Measurements from ENCODE around the gene PTPN7. TPM values are rescaled to one million over a fixed set of nuclear protein-coding genes. Genes with fewer than 3 reads are reported as not detected.

The PTPN7 gene
- total RNA-seq, 1 experiment from 2014 or later: 0.33 TPM

- Histone ChIP-seq H3K36me3 (ENCODE audit: control insufficient read depth, insufficient read depth, low read length) (no peaks in the 10 kb centered on the region), H3K27ac (ENCODE audit: low read length) (no peak overlapping the region), H3K9me3 (ENCODE audit: control insufficient read depth, insufficient read depth, low read depth, low read length) (no peaks in the 10 kb centered on the region), H3K27me3 (ENCODE audit: control insufficient read depth, insufficient read depth, low read length) (no peaks in the 10 kb centered on the region), H3K4me3 (ENCODE audit: low read depth in 2 of 2, low read length in 2 of 2) (no peak overlapping the region), H3K4me1 (ENCODE audit: control insufficient read depth, insufficient read depth, low read length) (no peaks in the 10 kb centered on the region)
- TF ChIP-seq REST (IDR thresholded peaks at IDR 0.05; ENCODE audit: insufficient read depth in 1 of 2, low read depth in 2 of 2, low read length in 1 of 2) (no peak), TCF7L2 (IDR thresholded peaks at IDR 0.05; ENCODE audit: low read depth, low read length) (no peak), POLR2AphosphoS5 (IDR thresholded peaks at IDR 0.05; ENCODE audit: low read depth, low read length) (no peak), SIN3A (IDR thresholded peaks at IDR 0.05; ENCODE audit: borderline replicate concordance, insufficient read depth, low read depth, low read length) (no peak), CTCF (IDR thresholded peaks at IDR 0.05) (no peak)
- DNase-seq (ENCODE audit: low read depth, low spot score) (no peak), ATAC-seq (peak; percentile 27; the same call in 1 of the 2 replicates)
- POLR2A ChIA-PET: interaction anchor here (0.5 kb wide), 1 partner anchor 241 kb away, joined by 3 read pairs; no protein-coding TSS in a partner anchor
- intact Hi-C loops (cut with micrococcal nuclease; ENCODE audit: unreplicated experiment) (no loop called here), in situ Hi-C loops (cut with HindIII; ENCODE audit: low pct_unique_long_range_greater_than_20kb, low sequenced_read_pairs) (no loop called here)
- CTCF ChIA-PET: interaction anchor here (0.6 kb wide), 1 partner anchor 11 kb away, joined by 12 read pairs; no protein-coding TSS in a partner anchor
- no TSS peak for BruUV-seq (replicated peaks)
These were observed 16.8 kb upstream of the PTPN7 start for GRCh38 chr1:202176949-202177927.

GRCh38 chr1:202173993-202174392 is 13.6 kb upstream of the PTPN7 start:
- ATAC-seq: no peak
- in situ Hi-C loops (cut with HindIII; ENCODE audit: low pct_unique_long_range_greater_than_20kb, low sequenced_read_pairs): no loop called here
- Histone ChIP-seq H3K4me3 (ENCODE audit: low read depth in 2 of 2, low read length in 2 of 2) (no peak overlapping the region), H3K27me3 (ENCODE audit: control insufficient read depth, insufficient read depth, low read length) (no peaks in the 10 kb centered on the region), H3K4me1 (ENCODE audit: control insufficient read depth, insufficient read depth, low read length) (no peaks in the 10 kb centered on the region), H3K36me3 (ENCODE audit: control insufficient read depth, insufficient read depth, low read length) (no peaks in the 10 kb centered on the region), H3K9me3 (ENCODE audit: control insufficient read depth, insufficient read depth, low read depth, low read length) (no peaks in the 10 kb centered on the region), H3K27ac (ENCODE audit: low read length) (no peak overlapping the region)
- intact Hi-C loops (cut with micrococcal nuclease; ENCODE audit: unreplicated experiment): no loop called here
- TF ChIP-seq REST (IDR thresholded peaks at IDR 0.05; ENCODE audit: insufficient read depth in 1 of 2, low read depth in 2 of 2, low read length in 1 of 2) (no peak), TCF7L2 (IDR thresholded peaks at IDR 0.05; ENCODE audit: low read depth, low read length) (no peak), POLR2AphosphoS5 (IDR thresholded peaks at IDR 0.05; ENCODE audit: low read depth, low read length) (no peak), SIN3A (IDR thresholded peaks at IDR 0.05; ENCODE audit: borderline replicate concordance, insufficient read depth, low read depth, low read length) (no peak), CTCF (IDR thresholded peaks at IDR 0.05) (no peak)
- no TSS peak for BruUV-seq (replicated peaks)
- no peak for DNase-seq (ENCODE audit: low read depth, low spot score)
- POLR2A ChIA-PET: interaction anchor here (0.7 kb wide), 1 partner anchor 522 kb away, joined by 8 read pairs; no protein-coding TSS in a partner anchor
- CTCF ChIA-PET: interaction anchor here (0.6 to 1.0 kb wide), 2 partner anchors 16 to 169 kb away, joined by 3 to 8 read pairs; no protein-coding TSS in a partner anchor

All from Panc1 (cell line).